SK-N-SH treated with all-trans-retinoic acid at 6 μM for 48 hours (cell line): ENCODE results near the gene CDK15.
A peak's percentile ranks its signal among the peaks of the same experiment; 100 is the strongest.

Source experiments
- ATAC-seq: fragments of 200-7000 bp; cut with Tn5 transposase; 3 replicates; pipeline ENCODE4 v1.9.1; 2020; ENCODE audit warnings: mild to moderate bottlenecking, moderate library complexity
- ARNTL ChIP-seq: fragments of 450-650 bp; formaldehyde crosslinking; IDR thresholded peaks from 2 replicates; pipeline ENCODE4 v1.5.0; 2020; ENCODE audit warnings: low read depth, mild to moderate bottlenecking, moderate library complexity, borderline replicate concordance
- BACH2 ChIP-seq: fragments of 250-450 bp; sonication (Bioruptor Pico); IDR thresholded peaks from 2 replicates; pipeline ENCODE4 v1.9.0; 2021; ENCODE audit warnings: mild to moderate bottlenecking, borderline replicate concordance
- CSDC2 ChIP-seq: fragments of 250-450 bp; sonication (Bioruptor Pico); IDR thresholded peaks from 2 replicates; pipeline ENCODE4 v1.5.0; 2020; ENCODE audit warnings: mild to moderate bottlenecking, moderate library complexity
- ESRRG ChIP-seq: fragments of 250-450 bp; sonication (Bioruptor Pico); IDR thresholded peaks from 2 replicates; pipeline ENCODE4 v1.6.1; 2021; ENCODE audit warnings: mild to moderate bottlenecking
- GLIS3 ChIP-seq: fragments of 250-450 bp; sonication (Bioruptor Pico); IDR thresholded peaks from 2 replicates; pipeline ENCODE4 v1.5.0; 2020; ENCODE audit warnings: mild to moderate bottlenecking, moderate library complexity
- ISL1 ChIP-seq: fragments of 250-450 bp; sonication (Bioruptor Pico); IDR thresholded peaks from 2 replicates; pipeline ENCODE4 v2.1.2; 2022; ENCODE audit warnings: mild to moderate bottlenecking, moderate library complexity
- OSR1 ChIP-seq: fragments of 250-450 bp; sonication (Bioruptor Pico); IDR thresholded peaks from 2 replicates; pipeline ENCODE4 v1.8.0; 2022; ENCODE audit warnings: moderate library complexity, mild to moderate bottlenecking, inconsistent platforms
- PPARA ChIP-seq: fragments of 250-450 bp; sonication (Bioruptor Pico); IDR thresholded peaks from 2 replicates; pipeline ENCODE4 v1.5.0; 2020; ENCODE audit warnings: mild to moderate bottlenecking, borderline replicate concordance
- RARB ChIP-seq: fragments of 250-450 bp; sonication (Bioruptor Pico); IDR thresholded peaks from 2 replicates; pipeline ENCODE4 v1.8.0; 2021; ENCODE audit warnings: mild to moderate bottlenecking, moderate library complexity
- SNAI2 ChIP-seq: fragments of 250-450 bp; sonication (Bioruptor Pico); IDR thresholded peaks from 2 replicates; pipeline ENCODE4 v1.5.0; 2020; ENCODE audit warnings: mild to moderate bottlenecking, moderate library complexity
- TCF4 ChIP-seq: fragments of 250-450 bp; sonication (Bioruptor Pico); IDR thresholded peaks from 2 replicates; pipeline ENCODE4 v1.8.0; 2021; ENCODE audit warnings: mild to moderate bottlenecking, moderate library complexity, borderline replicate concordance
- TOX ChIP-seq: fragments of 250-450 bp; sonication (Bioruptor Pico); IDR thresholded peaks from 2 replicates; pipeline ENCODE4 v1.8.0; 2021; ENCODE audit warnings: mild to moderate bottlenecking, moderate library complexity, borderline replicate concordance
- ZC3H10 ChIP-seq: fragments of 250-450 bp; sonication (Bioruptor Pico); IDR thresholded peaks from 2 replicates; pipeline ENCODE4 v1.5.1; 2021; ENCODE audit warnings: mild to moderate bottlenecking, moderate library complexity
- ZFP3 ChIP-seq: fragments of 250-450 bp; sonication (Bioruptor Pico); IDR thresholded peaks from 2 replicates; pipeline ENCODE4 v1.5.0; 2020; ENCODE audit warnings: mild to moderate bottlenecking, moderate library complexity
- ZFP30 ChIP-seq: fragments of 450-650 bp; formaldehyde crosslinking; IDR thresholded peaks from 2 replicates; pipeline ENCODE4 v1.5.0; 2022; ENCODE audit warnings: mild to moderate bottlenecking, moderate library complexity
- ZNF565 ChIP-seq: fragments of 450-650 bp; formaldehyde crosslinking; conservative IDR thresholded peaks from 2 replicates; pipeline ENCODE4 v1.5.0; 2020; ENCODE audit warnings: low read depth, mild to moderate bottlenecking, moderate library complexity
- ZNF70 ChIP-seq: fragments of 450-650 bp; formaldehyde crosslinking; IDR thresholded peaks from 2 replicates; pipeline ENCODE4 v1.5.0; 2020; ENCODE audit warnings: mild to moderate bottlenecking, moderate library complexity
- ZNF8 ChIP-seq: fragments of 450-650 bp; formaldehyde crosslinking; IDR thresholded peaks from 2 replicates; pipeline ENCODE4 v1.5.0; 2020; ENCODE audit warnings: mild to moderate bottlenecking, moderate library complexity
- TF ChIP-seq, protein P1 (sequence below): fragments of 250-450 bp; sonication (Bioruptor Pico); IDR thresholded peaks from 2 replicates; pipeline ENCODE4 v1.5.1; 2020; ENCODE audit warnings: low read depth, mild to moderate bottlenecking, moderate library complexity
- TF ChIP-seq, protein P2 (sequence below): fragments of 250-450 bp; sonication (Bioruptor Pico); IDR thresholded peaks from 2 replicates; pipeline ENCODE4 v1.8.0; 2021; ENCODE audit warnings: low read depth, mild to moderate bottlenecking, moderate library complexity, borderline replicate concordance
- TF ChIP-seq, protein P3 (sequence below): fragments of 250-450 bp; sonication (Bioruptor Pico); IDR thresholded peaks from 2 replicates; pipeline ENCODE4 v1.5.1; 2021; ENCODE audit warnings: mild to moderate bottlenecking, moderate library complexity
- TF ChIP-seq, protein P4 (sequence below): fragments of 250-450 bp; sonication (Bioruptor Pico); IDR thresholded peaks from 2 replicates; pipeline ENCODE4 v1.8.0; 2020; ENCODE audit warnings: mild to moderate bottlenecking, moderate library complexity, borderline replicate concordance

CDK15 gene

DNA sequence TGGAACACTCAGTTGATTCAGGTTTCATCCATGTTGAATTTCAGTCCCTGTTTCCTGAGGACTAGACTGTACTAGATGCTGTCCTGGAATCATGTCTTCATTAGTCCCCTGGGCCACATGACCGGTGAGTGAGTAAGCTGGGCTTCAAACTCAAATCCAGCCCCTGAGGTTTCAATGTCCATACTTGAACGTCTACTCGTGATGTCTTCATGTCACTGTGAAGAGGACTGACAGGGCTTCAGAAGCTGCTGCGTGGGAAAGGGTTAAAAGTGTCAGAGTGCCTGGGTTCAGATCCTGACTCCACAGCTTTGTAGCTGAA lies 101.2 kb downstream of the CDK15 start (continued):
- TF ChIP-seq CSDC2 (CRISPR knock-in tag) (no peak), ISL1 (CRISPR knock-in tag) (no peak), ZNF8 (CRISPR knock-in tag) (no peak), RARB (no peak), ZFP3 (CRISPR knock-in tag) (no peak), TCF4 (no peak)
- TF ChIP-seq, protein P1, sequence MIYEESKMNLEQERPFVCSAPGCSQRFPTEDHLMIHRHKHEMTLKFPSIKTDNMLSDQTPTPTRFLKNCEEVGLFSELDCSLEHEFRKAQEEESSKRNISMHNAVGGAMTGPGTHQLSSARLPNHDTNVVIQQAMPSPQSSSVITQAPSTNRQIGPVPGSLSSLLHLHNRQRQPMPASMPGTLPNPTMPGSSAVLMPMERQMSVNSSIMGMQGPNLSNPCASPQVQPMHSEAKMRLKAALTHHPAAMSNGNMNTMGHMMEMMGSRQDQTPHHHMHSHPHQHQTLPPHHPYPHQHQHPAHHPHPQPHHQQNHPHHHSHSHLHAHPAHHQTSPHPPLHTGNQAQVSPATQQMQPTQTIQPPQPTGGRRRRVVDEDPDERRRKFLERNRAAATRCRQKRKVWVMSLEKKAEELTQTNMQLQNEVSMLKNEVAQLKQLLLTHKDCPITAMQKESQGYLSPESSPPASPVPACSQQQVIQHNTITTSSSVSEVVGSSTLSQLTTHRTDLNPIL (CRISPR knock-in tag), result no peak

DNA sequence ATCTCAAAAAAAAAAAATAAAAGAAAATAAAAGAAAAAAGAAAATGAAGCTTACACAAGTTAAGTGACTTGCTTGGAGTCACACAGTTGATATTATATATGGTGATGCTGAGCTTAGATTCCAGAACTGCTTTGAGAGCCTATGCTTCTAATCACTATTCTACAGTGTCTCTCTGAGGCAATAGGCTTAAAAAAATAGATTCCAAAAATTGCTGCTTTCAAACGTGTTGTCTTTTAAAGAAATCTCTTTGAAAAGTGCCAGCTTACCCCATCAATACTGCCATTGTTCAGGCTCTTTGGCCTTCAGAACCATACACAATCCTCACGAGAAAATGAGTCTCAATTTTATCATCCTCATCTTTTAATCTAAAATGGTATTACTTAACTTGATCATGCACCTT lies 102.6 kb downstream of the CDK15 start:
- ATAC-seq, result peak; percentile 25
- TF ChIP-seq BACH2 (CRISPR knock-in tag) (no peak), OSR1 (CRISPR knock-in tag) (no peak), ZNF70 (CRISPR knock-in tag) (no peak), GLIS3 (CRISPR knock-in tag) (no peak), ZC3H10 (no peak), ZNF565 (CRISPR knock-in tag) (no peak), ZFP30 (no peak), RARB (no peak), TOX (CRISPR knock-in tag) (no peak), TCF4 (no peak), ESRRG (no peak)
- TF ChIP-seq, protein P2, sequence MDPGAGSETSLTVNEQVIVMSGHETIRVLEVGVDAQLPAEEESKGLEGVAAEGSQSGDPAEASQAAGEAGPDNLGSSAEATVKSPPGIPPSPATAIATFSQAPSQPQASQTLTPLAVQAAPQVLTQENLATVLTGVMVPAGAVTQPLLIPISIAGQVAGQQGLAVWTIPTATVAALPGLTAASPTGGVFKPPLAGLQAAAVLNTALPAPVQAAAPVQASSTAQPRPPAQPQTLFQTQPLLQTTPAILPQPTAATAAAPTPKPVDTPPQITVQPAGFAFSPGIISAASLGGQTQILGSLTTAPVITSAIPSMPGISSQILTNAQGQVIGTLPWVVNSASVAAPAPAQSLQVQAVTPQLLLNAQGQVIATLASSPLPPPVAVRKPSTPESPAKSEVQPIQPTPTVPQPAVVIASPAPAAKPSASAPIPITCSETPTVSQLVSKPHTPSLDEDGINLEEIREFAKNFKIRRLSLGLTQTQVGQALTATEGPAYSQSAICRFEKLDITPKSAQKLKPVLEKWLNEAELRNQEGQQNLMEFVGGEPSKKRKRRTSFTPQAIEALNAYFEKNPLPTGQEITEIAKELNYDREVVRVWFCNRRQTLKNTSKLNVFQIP, result no peak
- TF ChIP-seq, protein P3, sequence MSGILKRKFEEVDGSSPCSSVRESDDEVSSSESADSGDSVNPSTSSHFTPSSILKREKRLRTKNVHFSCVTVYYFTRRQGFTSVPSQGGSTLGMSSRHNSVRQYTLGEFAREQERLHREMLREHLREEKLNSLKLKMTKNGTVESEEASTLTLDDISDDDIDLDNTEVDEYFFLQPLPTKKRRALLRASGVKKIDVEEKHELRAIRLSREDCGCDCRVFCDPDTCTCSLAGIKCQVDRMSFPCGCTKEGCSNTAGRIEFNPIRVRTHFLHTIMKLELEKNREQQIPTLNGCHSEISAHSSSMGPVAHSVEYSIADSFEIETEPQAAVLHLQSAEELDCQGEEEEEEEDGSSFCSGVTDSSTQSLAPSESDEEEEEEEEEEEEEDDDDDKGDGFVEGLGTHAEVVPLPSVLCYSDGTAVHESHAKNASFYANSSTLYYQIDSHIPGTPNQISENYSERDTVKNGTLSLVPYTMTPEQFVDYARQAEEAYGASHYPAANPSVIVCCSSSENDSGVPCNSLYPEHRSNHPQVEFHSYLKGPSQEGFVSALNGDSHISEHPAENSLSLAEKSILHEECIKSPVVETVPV (CRISPR knock-in tag), result no peak
- TF ChIP-seq, all 23 proteins: peak for 0

DNA sequence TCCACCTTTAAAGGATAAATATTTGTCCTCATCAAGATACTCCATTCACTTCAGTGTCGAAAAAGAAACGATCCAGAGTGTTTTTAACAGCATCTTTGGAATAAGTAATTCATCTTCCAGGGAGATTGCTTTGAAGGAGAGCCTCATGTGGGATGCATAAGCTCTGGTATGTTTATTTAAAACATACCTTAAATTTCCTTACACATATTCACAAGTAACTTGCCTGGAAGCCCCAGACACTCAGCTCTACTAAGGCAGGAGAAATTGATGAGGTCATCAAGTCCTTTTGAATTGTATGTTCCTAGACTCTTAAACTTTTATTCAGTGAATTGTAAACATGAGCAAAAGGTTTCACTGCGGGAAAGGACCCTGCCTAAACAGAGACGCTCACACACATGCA lies 103.0 kb downstream of the CDK15 start:
- peak; percentile 44 for TF ChIP-seq ISL1 (CRISPR knock-in tag)
- no peak for TF ChIP-seq SNAI2 (CRISPR knock-in tag)
- TF ChIP-seq OSR1 (CRISPR knock-in tag), result no peak
- no peak for TF ChIP-seq ARNTL (CRISPR knock-in tag)
- TF ChIP-seq CSDC2 (CRISPR knock-in tag), result no peak
- no peak for TF ChIP-seq ZNF8 (CRISPR knock-in tag)
- TF ChIP-seq, protein P1 (CRISPR knock-in tag), result no peak
- ATAC-seq, result peak; percentile 92

DNA sequence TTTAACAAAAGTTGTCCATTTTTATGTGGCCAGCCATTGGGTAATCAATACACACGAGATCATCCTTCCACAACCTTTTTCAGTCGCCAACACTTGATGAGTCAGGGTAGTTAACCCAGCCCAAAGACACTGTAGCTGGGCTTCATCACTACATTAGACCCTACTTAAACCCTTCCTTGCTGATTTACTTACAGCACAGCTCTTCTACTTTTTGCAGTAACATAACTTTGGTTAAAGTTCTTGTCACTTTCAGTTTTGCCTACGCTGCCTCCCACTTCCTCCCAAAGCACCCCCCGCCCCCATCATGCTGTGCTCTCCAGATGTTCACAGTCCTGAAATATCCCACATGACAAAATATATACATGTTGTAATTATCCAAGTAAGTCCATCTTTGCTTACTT lies 103.6 kb downstream of the CDK15 start:
- peak; percentile 34 for ATAC-seq
- no peak for TF ChIP-seq ISL1 (CRISPR knock-in tag)
- no peak for TF ChIP-seq BACH2 (CRISPR knock-in tag)
- no peak for TF ChIP-seq ARNTL (CRISPR knock-in tag)
- TF ChIP-seq, protein P2, result no peak
- no peak for TF ChIP-seq TCF4
- TF ChIP-seq TOX (CRISPR knock-in tag), result no peak
- TF ChIP-seq ZNF8 (CRISPR knock-in tag), result no peak
- no peak for TF ChIP-seq ZNF70 (CRISPR knock-in tag)
- no peak for TF ChIP-seq ZFP3 (CRISPR knock-in tag)
- no peak for TF ChIP-seq RARB

DNA sequence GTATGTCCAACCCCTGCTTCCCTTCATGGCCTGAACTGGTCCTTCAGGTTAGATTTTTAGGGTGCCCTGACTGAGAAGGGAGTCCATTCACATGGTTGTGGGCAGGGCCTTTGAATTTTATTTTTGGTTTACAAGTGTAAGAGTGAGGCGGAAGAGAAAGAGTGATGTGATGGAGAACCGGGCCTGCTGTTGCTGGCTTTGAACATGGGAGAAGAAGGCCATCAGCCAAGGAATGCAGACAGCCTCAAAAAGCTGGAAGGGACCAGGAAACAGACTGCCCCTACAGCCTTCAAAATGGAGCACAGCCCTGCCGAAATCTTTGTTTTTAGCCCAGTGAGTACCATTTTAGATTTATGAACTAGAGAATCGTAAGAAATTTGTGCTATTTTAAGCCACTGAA lies 105.0 kb downstream of the CDK15 start:
- no peak for ATAC-seq
- TF ChIP-seq, protein P4, sequence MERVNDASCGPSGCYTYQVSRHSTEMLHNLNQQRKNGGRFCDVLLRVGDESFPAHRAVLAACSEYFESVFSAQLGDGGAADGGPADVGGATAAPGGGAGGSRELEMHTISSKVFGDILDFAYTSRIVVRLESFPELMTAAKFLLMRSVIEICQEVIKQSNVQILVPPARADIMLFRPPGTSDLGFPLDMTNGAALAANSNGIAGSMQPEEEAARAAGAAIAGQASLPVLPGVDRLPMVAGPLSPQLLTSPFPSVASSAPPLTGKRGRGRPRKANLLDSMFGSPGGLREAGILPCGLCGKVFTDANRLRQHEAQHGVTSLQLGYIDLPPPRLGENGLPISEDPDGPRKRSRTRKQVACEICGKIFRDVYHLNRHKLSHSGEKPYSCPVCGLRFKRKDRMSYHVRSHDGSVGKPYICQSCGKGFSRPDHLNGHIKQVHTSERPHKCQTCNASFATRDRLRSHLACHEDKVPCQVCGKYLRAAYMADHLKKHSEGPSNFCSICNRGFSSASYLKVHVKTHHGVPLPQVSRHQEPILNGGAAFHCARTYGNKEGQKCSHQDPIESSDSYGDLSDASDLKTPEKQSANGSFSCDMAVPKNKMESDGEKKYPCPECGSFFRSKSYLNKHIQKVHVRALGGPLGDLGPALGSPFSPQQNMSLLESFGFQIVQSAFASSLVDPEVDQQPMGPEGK (CRISPR knock-in tag), result no peak
- TF ChIP-seq GLIS3 (CRISPR knock-in tag) (no peak), ISL1 (CRISPR knock-in tag) (no peak), ZNF8 (CRISPR knock-in tag) (no peak), PPARA (CRISPR knock-in tag) (no peak), ZFP30 (no peak), RARB (no peak), ZC3H10 (no peak), TCF4 (no peak), BACH2 (CRISPR knock-in tag) (no peak), SNAI2 (CRISPR knock-in tag) (no peak)
- TF ChIP-seq, protein P2, result no peak
